B cell (primary cell): ENCODE data around the gene RELCH.

ENCODE experiments used
- CTCF ChIP-seq: fragments of 200-600 bp; IDR thresholded peaks from one replicate; pipeline ENCODE4 v1.8.0; 2022; ENCODE audit warnings: antibody characterized with exemption, mild to moderate bottlenecking
- EZH2 ChIP-seq: IDR thresholded peaks from 2 replicates; pipeline ENCODE4 v1.6.1; 2012; ENCODE audit warnings: borderline replicate concordance, low read depth, mild to moderate bottlenecking, moderate library complexity, low read length; ENCODE audit not compliant: insufficient read depth, poor library complexity, severe bottlenecking

DNA sequence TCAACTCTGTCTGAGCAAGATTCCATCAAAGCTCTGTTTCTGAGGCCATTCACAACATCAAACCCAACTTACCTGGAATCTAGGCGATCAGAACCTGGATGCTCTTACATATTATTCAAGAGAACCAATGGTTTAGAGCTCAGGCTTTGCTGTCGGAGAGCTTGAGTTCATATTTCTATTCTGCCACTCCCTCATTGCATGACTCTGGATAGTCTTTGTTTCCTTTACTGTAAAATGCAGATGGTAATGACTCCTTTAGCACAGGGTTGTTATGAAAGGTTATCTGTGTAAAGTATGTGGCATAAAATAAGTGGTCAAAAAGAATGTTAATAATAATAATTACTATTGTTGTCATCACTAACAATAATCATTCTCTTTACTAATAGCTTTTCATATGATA is 12.6 kb downstream of the RELCH start:
- TF ChIP-seq EZH2 = no peak
- TF ChIP-seq CTCF = no peak
